K562 (cell line): ENCODE measurements around the gene GPR85. TPM values are rescaled to one million over a fixed set of nuclear protein-coding genes. Genes with fewer than 3 reads are reported as not detected.

Source experiments
- DNMT1 ChIP-seq: fragments of 450-650 bp; IDR thresholded peaks from 2 replicates; pipeline ENCODE4 v1.6.1; 2016; ENCODE audit warnings: antibody characterized with exemption, mild to moderate bottlenecking
- KLF13 ChIP-seq: fragments of 450-650 bp; IDR thresholded peaks from 2 replicates; pipeline ENCODE4 v1.6.1; 2016; ENCODE audit warnings: missing genetic modification characterization, low read depth, mild to moderate bottlenecking, missing compliant biosample characterization, moderate library complexity, borderline replicate concordance
- MCM2 ChIP-seq: fragments of 450-650 bp; IDR thresholded peaks from 2 replicates; pipeline ENCODE4 v1.6.1; 2017; ENCODE audit warnings: low read depth, mild to moderate bottlenecking
- SMARCA5 ChIP-seq: fragments of 450-650 bp; IDR thresholded peaks from 2 replicates; pipeline ENCODE4 v1.6.1; 2016
- TCFL5 ChIP-seq: fragments of 250-450 bp; sonication (Bioruptor Pico); conservative IDR thresholded peaks from 2 replicates; pipeline ENCODE4 v1.6.1; 2021; ENCODE audit warnings: mild to moderate bottlenecking, moderate library complexity, matching md5 sums
- TEAD2 ChIP-seq: fragments of 450-650 bp; IDR thresholded peaks from 2 replicates; pipeline ENCODE4 v1.6.1; 2016; ENCODE audit warnings: missing genetic modification characterization, control low read depth, missing compliant biosample characterization
- ZNF175 ChIP-seq: fragments of 200-800 bp; sonication (Bioruptor generic); IDR thresholded peaks from 2 replicates; pipeline ENCODE4 v1.6.1; 2016; ENCODE audit warnings: low read depth, mild to moderate bottlenecking, missing genetic modification characterization, missing compliant biosample characterization
- ZNF253 ChIP-seq: fragments of 250-450 bp; sonication (Bioruptor Pico); conservative IDR thresholded peaks from 2 replicates; pipeline ENCODE4 v1.6.1; 2021; ENCODE audit warnings: mild to moderate bottlenecking
- ZNF311 ChIP-seq: fragments of 250-450 bp; sonication (Bioruptor Pico); IDR thresholded peaks from 2 replicates; pipeline ENCODE4 v1.4.0; 2020; ENCODE audit warnings: mild to moderate bottlenecking, moderate library complexity
- polyA plus RNA-seq, 8 experiments: library from polyadenylated mRNA; depleted of rRNA in 4 of 8; stranded (reverse) in 5 of 8; unstranded in 3 of 8; fragments of >200 nt; fragmentation: Nextera tagmentation in 2 of 8; fragmentation: Illumina TruSeq in 1 of 8; extraction: Ambion mirVana in 2 of 8; extraction: Trizol in 1 of 8; gene quantifications; 2 replicates each; pipeline versions ENCODE4 v1.2.1 to v1.2.3, GENCODE V29; 2011 to 2014; ENCODE audit warnings: inconsistent platforms in 1 of 8, missing spikeins in 1 of 8
- total RNA-seq, 7 experiments: library from RNA; depleted of rRNA in 6 of 7; stranded (reverse); fragments of >200 nt in 6 of 7; fragmentation: Illumina TruSeq in 2 of 7; extraction: Trizol in 2 of 7; gene quantifications; 2 replicates each; pipeline versions ENCODE4 v1.2.1 to v1.2.3, GENCODE V29; 2011 to 2021; ENCODE audit warnings: low replicate concordance in 1 of 7
- TF ChIP-seq, protein P1 (sequence below): sonication (generic); formaldehyde crosslinking; IDR thresholded peaks from 2 replicates; pipeline ENCODE4 v1.8.0; 2022; ENCODE audit warnings: mild to moderate bottlenecking, missing genetic modification reagents
- TF ChIP-seq, protein P2 (sequence below): sonication (generic); formaldehyde crosslinking; IDR thresholded peaks from 2 replicates; pipeline ENCODE4 v1.8.0; 2022; ENCODE audit warnings: missing genetic modification reagents, mild to moderate bottlenecking, borderline replicate concordance

Gene GPR85
- total and polyA plus RNA-seq, 9 of the 15 experiments (the other 6 are each of a cell fraction or from before 2014, with no cell fraction given): 2.9 to 18.2 (median 4.0) TPM

DNA sequence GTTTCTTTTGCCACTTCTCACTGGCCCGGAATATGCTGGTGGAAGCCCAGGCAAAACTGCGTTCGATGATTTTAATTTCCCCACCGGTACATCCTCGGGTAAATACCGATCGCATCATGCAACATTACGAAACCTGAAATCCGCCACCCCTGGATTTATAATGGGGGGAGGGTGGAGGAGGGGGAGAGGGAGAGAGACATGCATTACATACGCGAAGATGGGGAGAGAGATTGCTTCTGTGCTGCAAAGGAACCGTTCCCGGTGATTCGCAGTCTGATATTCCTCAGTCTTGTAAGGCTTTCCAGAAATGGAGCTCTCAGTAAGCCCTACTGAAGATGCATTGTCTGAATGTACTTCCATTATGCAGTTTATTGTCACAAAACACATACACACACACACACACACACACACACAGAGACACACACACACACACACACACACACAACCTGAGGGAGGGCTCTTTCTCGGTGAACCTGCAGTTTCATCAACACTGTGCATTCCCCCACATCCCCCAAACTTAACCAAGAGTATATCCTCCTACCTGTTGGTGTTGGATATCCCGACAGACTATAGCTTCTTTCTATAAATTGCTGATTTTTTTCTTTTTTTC lies 741 bp downstream of the GPR85 start (continued):
- no peak for TF ChIP-seq MCM2
- no peak for TF ChIP-seq DNMT1
- TF ChIP-seq TCFL5 (CRISPR knock-in tag): no peak
- no peak for TF ChIP-seq ZNF175 (CRISPR knock-in tag)
- no peak for TF ChIP-seq ZNF253
- TF ChIP-seq SMARCA5: peak; percentile 41; the same call in 1 of the 2 replicates
- no peak for TF ChIP-seq TEAD2 (tag)
- no peak for TF ChIP-seq KLF13 (tag)
- TF ChIP-seq, protein P1, sequence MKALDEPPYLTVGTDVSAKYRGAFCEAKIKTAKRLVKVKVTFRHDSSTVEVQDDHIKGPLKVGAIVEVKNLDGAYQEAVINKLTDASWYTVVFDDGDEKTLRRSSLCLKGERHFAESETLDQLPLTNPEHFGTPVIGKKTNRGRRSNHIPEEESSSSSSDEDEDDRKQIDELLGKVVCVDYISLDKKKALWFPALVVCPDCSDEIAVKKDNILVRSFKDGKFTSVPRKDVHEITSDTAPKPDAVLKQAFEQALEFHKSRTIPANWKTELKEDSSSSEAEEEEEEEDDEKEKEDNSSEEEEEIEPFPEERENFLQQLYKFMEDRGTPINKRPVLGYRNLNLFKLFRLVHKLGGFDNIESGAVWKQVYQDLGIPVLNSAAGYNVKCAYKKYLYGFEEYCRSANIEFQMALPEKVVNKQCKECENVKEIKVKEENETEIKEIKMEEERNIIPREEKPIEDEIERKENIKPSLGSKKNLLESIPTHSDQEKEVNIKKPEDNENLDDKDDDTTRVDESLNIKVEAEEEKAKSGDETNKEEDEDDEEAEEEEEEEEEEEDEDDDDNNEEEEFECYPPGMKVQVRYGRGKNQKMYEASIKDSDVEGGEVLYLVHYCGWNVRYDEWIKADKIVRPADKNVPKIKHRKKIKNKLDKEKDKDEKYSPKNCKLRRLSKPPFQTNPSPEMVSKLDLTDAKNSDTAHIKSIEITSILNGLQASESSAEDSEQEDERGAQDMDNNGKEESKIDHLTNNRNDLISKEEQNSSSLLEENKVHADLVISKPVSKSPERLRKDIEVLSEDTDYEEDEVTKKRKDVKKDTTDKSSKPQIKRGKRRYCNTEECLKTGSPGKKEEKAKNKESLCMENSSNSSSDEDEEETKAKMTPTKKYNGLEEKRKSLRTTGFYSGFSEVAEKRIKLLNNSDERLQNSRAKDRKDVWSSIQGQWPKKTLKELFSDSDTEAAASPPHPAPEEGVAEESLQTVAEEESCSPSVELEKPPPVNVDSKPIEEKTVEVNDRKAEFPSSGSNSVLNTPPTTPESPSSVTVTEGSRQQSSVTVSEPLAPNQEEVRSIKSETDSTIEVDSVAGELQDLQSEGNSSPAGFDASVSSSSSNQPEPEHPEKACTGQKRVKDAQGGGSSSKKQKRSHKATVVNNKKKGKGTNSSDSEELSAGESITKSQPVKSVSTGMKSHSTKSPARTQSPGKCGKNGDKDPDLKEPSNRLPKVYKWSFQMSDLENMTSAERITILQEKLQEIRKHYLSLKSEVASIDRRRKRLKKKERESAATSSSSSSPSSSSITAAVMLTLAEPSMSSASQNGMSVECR (CRISPR knock-in tag): no peak
- TF ChIP-seq ZNF311: no peak
- TF ChIP-seq, protein P2, sequence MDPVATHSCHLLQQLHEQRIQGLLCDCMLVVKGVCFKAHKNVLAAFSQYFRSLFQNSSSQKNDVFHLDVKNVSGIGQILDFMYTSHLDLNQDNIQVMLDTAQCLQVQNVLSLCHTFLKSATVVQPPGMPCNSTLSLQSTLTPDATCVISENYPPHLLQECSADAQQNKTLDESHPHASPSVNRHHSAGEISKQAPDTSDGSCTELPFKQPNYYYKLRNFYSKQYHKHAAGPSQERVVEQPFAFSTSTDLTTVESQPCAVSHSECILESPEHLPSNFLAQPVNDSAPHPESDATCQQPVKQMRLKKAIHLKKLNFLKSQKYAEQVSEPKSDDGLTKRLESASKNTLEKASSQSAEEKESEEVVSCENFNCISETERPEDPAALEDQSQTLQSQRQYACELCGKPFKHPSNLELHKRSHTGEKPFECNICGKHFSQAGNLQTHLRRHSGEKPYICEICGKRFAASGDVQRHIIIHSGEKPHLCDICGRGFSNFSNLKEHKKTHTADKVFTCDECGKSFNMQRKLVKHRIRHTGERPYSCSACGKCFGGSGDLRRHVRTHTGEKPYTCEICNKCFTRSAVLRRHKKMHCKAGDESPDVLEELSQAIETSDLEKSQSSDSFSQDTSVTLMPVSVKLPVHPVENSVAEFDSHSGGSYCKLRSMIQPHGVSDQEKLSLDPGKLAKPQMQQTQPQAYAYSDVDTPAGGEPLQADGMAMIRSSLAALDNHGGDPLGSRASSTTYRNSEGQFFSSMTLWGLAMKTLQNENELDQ (CRISPR knock-in tag): no peak
